GM18907 (cell line): ENCODE results near the gene BFSP2.

ENCODE experiments used
- ATAC-seq: cut with Tn5 transposase; IDR thresholded peaks from one replicate; pipeline ENCODE4 v1.9.1; 2021; ENCODE audit warnings: mild to moderate bottlenecking, moderate library complexity; ENCODE audit not compliant: unreplicated experiment

BFSP2 gene

DNA sequence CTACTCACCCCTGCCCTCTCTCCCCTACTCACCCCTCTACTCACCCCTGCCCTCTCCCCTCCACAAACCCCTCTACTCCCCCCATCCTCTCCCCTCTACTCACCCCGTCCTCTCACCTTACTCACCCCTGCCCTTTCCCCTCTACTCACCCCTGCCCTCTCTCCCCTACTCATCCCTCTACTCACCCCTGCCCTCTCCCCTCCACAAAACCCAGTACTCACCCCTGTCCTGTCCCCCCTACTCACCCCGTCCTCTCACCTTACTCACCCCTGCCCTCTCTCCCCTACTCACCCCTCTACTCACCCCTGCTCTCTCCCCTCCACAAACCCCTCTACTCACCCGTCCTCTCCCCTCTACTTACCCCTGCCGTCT lies 14.2 kb downstream of the BFSP2 start:
- ATAC-seq: no peak

DNA sequence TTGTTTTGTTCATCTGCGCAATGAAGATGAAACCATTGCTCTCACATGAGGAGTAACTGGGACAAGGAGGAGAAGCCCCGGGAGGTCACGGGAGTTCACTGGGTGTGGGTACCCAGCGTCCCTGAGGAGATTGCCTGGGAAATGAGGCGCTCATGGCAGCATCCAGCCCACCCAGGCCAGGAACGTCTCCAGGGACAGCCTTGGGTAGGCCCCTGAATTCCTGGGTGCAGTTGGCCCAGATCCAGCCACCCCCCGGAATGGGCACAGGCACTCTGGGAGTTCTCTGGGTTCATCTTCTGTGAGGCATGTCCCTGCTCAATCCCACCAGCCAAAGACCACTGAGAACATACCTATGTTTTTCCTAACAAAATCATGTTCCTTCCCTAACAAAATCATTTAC lies 18.5 kb downstream of the BFSP2 start:
- ATAC-seq: no peak

DNA sequence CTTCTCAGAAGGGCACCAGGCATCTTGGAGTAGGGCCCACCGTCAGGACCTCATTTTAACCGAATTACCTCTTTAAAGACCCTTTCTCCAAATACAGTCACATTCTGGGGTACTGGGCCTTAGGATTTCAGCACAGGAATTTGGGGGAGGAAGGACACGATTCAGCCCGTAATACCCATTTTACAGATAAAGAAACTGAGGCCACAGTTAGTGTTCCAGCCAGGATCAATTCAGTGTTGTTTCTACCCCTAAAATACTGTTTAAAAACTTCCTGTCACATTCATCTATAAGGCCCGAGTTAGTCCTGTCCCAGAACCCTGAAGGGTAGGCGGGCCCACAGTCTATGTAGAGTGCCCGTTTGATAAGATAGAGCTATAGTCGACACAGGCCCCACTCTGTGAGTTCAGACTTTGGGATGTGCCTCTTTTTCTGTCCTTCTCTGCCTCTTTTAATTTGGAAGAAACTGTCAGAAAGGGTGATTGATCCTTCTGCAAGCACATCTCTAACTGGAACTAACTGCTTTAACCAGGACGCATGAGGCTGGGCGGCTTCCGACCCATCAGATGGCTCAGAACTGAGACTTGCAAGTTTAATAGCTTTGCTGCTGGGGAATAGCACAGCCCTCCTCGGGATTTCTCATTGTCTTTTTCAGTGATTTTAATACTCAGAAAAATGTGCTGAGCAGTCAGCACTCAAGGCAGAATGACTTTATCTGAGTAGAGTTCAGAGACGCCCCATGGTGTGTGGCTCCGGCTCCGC lies 19.5 kb downstream of the BFSP2 start:
- ATAC-seq: no peak

DNA sequence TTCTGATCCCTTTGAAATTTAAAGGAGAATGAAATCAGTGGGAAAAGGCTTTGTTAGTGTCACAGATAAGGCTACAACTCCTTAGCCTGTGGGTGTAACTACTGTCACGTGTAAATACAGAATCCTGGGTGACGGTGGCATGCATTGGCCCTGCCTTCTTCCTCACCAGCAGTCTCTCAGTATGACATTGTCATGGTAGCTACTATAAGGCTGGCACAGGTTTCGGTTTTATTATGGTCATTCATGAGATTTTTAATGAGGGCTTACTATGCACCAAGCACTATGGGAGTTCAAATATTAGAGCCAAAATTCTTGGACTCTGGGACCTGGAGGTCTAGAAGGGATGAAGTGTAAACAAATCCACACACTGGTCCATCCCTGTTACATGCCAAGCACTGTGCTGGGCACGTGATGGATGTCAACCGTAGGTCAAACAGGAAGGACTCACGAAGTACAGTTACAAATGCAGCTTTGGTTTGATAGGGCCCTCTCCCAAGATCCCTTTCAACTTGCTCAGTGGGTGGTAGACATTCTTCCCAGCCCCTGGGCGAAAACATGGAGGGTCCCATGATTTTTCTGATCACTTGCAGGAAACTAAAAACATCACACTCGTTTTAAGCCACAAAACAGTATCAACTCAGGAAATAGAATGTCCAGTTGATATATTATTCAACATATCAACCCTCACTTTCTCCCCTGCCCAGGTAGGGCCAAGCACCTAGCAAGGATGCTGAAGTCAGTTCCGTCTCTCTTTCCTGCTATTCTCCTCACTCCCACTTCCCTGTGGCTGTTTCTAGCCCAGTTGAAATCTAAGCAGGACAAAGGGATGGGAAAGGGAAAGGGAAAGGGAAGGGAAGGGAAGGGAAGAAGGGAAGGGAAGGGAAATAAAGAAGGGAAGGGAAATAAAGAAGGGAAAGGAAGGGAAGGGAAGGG lies 25.3 kb downstream of the BFSP2 start:
- no peak for ATAC-seq

DNA sequence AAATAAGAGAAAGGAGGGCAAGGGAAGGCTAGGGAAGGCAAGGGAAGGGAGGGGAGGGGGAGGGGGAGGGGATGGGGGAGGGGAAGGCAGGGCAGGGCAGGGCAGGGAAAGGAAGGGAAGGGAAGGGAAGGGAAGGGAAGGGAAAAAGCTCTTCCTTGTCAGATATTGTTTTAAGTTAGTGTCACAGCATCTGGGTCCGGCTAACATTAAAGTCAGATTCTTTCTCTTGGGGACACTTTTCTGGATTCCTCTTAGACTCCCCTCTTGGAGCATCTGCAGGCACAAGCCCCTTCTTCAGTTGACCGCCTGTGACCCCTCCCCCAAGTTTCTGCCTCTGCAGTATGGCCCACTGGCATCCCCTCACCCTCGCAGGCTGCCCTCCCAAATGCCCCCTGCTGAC lies 26.0 kb downstream of the BFSP2 start:
- no peak for ATAC-seq

DNA sequence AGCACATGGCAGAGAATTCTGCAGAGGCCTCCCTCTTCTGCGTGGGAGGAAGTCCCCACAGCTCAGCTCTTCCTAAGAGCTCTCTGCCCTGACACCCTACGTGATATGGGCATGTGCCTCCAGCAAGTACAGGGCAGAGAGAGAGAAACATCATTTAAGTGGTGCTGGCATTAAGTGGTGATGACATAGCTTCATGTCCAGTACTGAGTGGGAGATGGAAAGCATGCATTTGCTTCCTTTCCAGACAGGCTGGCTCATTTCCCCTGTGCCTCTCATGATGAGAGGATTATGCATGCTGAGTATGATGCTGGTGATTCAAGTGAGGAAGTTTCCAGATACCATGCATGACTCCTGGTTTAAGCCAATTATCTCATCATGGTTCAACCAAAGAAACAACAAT lies 26.9 kb downstream of the BFSP2 start:
- ATAC-seq: no peak

DNA sequence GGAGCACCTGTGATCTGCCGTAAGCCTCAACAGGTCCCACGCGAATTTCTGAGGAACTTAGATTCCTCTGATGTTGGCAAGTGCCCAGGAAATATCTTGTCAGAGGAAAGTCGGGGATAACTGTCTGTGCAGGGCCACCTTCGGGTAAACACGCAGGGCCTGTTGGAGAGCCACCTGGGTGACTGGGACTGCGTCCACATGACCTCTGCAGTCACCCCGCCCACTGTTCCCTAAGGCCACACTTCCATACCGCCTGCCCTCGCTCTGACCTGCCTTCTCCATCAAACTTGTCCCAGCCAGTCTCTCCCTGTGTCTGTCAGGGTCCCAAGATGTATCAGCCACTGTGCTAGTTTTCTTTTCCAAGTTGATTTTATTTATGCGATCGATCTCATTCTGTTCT lies 28.7 kb downstream of the BFSP2 start:
- no peak for ATAC-seq

DNA sequence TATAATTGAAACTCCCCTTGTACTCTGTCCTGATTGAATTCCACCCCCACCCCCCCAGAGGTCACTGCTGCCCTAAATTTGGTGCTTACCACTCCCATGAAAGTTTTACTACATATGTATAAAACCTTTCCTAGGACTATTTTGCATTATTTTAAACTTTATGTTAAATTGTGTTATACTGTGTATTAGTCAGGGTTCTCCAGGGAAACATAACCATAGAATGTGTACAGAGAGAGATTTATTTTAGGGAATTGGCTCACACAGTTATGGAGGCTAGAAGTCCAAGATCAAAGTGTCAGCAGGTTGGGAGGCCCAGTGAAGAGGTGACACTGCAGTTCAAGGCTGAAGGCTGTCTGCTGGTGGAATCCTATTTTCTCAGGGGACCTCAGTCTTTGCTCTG lies 29.2 kb downstream of the BFSP2 start:
- ATAC-seq: no peak

DNA sequence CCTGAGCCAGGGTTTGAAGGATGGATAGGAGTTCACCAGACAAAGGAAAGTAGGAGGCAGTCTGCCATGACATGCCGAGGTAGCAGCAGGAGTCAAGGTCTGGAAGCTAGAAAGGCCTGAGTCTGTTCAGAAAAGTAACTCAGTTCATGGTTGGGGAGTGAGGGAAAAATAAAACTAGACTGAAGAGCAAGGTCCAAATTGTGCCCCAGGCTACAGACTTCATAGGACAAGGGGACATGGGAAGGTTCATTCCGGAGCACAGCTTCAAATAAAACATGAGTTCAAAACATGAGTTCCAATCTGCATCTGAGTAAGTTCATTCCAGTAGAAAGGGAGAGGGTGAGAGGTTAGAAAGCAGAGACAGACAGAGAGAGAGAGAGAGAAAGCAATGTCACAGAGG lies 39.7 kb downstream of the BFSP2 start:
- ATAC-seq: no peak

DNA sequence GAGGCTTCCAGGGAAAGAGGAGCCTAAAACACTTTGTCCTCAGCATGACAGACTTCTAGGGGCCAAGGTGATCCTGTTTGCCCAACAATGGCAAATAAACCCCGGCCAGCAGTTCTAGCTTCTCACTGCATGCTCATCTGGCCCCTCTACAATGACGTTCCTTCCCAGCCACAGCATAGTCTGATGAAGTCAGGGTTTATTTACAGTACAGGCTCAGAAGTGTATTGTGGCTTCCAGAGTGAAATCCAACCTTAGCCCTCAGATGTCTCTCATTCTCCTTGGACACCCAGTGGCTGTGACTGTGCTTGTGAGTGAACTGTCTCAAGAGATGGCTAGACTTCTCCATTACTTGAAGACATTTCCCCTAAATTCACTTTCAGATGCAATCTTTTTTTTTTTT lies 40.8 kb downstream of the BFSP2 start:
- no peak for ATAC-seq

DNA sequence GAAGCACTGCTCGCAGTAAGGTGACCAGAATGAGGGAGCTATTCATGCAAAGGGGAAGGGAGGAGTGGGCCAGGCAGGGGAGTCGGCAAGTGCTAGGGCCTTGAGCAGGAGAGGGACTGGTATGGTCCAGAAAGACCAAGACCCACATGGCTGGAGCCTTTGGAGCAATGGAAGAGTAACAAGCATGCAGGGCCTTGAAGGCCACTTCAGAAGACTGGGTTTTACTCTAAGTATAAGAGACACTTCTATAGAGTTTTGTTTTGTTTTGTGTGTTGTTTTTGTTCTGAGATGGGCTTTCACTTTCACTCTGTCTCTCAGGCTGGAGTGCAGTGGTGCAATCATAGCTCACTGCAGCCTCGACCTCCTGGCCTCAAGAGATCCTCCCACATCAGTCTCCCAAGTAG lies 42.0 kb downstream of the BFSP2 start:
- ATAC-seq: peak; percentile 62

DNA sequence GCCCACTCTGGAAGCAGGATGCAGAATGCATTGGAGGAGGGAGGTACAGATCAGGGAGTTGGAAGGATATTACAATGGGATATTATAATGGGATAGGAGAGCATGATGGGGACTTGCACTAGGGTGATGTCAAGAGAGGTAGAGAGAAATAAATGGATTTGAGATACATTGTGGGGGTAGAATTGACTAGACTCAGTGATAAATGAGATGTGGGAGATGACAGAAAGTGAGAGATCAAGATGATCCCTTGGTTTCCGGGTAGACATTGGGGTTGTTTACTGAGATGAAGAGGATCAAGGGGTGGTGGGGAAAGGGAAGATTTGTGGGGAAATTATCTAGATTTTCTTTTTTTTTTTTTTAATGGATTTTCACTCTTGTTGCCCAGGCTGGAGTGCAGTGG lies 42.7 kb downstream of the BFSP2 start:
- ATAC-seq: no peak

DNA sequence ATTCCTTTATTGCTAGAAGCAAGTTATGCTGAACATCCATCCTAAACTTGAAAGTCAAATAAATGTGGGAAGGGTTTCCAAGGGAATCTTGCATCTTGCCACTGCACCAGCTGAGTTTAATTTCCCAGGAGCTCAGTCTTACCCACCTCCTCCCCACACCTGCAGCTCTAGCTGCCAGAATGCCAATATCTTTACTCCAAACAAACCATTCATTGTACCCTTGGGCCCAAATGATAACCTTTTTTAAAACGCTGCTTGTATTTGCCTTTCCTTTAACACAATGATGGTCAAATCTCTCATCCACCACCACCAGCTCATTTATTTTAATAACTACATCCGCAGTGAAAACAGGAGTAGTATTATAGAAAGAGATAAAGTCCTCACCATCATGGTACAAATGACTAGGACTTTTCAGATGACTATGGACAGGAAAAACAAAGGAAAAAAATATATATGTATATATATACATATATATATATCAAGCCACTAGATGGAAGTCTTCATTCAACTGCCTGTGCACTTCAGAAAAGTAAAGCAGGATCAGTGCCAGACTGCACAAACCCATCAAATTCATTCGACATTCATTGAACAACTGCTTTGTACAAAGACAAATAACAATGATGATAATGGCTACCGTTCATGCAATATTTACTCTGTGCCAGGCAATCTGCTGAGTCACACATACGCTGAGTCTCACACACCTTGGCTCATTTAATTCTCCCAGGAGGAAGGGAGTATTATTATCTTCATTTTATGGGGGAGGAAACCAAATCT lies 44.0 kb downstream of the BFSP2 start:
- ATAC-seq: no peak

DNA sequence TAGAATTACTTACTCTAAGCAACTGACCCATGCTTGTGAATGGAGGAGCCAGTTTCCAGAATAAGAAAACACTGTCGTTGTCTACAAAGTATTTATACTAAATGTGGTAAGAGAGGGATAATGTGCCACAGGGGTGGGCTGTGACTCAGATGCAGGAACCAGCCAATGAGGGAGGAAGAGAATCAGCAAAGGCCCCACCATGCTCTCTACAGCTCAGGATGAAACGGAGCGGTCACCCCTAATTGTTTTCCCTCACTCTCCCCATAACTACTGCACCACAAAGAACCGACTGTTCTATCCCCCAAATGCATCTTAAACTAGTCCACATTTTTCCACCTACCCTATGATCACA lies 44.5 kb downstream of the BFSP2 start:
- ATAC-seq: no peak

DNA sequence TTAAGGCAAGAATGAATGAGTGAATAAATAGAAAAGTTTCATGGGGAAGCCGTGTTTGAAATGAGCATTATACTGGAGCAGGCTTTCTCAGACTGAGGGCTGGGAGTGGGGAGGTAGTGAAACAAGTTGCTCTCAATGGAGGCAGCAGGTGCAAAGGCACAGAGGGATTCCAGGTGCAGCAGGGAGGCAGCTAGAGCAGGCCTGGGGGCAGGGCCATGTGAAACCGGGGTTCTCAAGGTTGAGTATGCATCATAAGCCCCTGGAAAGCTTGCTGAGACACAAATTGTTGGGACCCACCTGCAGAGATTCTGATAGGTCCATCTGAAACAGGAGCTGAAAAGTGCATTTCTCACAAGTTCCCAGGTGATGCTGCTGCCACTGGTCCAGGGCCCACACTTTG lies 45.3 kb downstream of the BFSP2 start:
- no peak for ATAC-seq

DNA sequence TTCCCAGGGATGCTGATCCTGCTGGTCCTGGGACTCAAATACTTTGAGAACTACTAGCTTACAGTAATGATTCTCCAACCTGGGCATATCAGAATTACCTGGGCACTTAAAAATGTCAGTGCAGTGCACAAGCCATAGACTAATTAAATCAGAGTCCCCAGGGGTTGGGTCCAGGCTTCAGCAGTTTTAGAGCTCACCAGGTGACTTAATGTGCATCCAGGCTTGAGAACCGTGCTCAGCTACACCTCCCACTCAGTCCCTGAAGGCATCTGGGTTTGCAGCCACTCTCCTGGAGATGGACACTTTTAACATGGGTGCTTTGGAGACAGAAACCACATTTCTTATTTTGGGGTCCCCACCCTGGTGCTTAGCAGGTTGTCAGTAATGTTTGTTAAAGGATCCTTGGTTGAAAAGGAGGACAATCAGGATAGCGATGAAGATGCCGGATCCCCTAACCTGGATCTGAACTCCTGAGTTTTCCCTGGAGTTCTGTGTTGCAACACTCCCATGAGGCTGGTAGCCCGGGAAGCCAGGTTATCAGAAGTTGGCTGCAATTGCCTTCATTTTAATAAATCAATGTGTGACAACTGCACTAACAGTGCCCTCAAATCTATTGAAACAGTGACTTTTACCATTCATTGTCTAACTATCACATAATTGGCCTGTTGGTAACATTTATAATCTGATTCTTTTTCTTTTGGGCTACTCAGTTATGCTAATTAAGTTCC lies 48.1 kb downstream of the BFSP2 start:
- ATAC-seq: peak; percentile 30

DNA sequence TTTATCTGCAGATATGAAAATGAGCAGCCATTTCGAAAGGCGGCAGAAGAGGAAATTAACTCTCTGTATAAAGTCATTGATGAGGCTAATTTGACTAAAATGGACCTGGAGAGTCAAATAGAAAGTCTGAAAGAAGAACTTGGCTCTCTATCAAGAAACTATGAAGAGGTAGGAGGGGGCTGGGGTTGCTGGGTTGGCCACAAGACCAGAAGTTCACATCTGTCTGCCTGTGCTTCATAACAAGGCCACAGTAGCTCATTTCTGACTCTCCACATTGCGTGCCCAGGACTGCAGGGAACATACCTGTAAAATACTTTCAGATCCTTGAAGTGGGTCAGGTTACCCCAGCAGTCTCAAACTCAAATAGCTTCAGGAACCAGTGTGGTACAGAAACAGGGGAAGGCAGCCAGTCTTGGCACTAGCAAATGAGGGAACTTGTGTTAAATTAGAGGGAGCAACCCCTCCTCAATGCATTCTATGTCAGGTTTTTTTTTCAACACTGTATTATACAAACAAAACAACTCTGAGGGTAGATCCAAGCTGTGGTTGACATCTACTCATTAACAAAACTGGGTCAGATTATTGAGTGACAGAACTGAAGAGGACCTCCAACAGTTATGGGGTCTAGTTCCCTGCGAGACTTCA lies 48.7 kb downstream of the BFSP2 start:
- peak; percentile 96 for ATAC-seq

DNA sequence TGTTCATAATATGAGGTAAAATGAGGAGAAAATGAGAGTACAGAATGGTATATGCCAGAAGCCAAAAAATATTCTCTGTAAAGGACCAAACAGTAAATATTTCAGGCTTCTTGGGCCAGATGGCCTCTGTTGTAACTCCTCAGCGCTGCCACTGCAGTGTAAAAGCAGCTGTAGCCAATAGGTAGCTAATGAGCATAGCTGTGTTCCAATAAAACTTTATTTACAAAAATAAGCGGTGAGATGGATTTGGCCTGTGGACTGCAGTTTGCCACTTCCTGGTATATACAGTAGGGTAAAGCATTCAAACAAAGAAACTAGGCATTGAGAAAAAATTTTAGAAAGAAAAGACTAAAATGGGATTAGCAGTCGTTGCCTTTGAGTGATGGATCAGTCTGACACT lies 51.5 kb downstream of the BFSP2 start:
- no peak for ATAC-seq

DNA sequence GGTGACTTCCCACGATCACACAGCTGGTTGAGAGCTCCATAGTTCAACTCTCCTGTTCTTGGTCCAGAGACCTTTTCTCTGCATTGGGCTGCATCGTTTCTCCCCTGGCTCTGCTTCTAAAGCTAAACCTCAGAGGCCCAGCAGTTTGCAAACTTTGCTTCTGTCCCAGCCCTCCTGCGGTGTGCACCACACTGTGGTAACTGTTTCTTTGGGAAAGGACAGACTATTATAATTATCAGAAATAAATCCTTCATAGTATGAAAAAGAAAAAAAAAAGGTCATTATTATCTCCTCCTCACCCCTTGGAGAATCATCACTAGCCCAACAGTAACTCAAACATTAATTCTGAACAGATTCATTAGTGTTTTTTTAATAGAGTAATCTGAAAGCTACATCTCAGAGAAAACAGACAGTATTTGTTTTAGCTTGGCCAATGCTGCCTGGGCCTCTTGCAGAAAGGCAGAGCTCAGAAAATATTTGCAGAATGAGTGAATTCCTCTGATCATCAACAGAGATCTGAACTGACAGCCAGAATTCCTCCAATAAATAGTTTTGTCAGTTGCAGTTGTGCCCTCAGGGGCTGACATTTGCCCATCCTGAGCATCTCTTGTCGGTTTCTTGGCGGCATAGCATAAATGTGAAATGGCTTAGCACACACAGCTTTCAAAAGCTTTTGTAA lies 52.9 kb downstream of the BFSP2 start:
- no peak for ATAC-seq

DNA sequence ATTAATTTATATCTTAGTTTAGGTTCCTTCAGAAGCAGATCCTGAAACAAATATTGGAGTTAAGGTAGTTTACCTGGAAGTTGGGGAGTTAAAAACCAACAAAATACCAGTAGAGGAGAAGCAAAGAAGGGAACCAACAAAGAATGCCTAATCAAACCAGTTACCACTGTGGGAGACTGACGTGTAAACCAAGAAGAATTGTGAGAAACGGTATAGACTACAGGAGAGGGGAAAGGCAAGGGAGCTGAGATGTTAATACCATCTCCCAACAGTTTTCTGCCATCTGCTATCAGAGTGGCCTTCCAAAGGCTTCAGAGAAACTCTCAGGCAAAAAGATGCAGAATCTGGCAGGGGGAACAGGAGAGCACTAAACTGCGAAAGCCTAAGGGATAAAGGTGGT lies 53.5 kb downstream of the BFSP2 start:
- ATAC-seq: no peak
